Measurements from ENCODE around the gene RBCK1.
A peak's percentile ranks its signal among the peaks of the same experiment; 100 is the strongest.

RBCK1 gene

DNA sequence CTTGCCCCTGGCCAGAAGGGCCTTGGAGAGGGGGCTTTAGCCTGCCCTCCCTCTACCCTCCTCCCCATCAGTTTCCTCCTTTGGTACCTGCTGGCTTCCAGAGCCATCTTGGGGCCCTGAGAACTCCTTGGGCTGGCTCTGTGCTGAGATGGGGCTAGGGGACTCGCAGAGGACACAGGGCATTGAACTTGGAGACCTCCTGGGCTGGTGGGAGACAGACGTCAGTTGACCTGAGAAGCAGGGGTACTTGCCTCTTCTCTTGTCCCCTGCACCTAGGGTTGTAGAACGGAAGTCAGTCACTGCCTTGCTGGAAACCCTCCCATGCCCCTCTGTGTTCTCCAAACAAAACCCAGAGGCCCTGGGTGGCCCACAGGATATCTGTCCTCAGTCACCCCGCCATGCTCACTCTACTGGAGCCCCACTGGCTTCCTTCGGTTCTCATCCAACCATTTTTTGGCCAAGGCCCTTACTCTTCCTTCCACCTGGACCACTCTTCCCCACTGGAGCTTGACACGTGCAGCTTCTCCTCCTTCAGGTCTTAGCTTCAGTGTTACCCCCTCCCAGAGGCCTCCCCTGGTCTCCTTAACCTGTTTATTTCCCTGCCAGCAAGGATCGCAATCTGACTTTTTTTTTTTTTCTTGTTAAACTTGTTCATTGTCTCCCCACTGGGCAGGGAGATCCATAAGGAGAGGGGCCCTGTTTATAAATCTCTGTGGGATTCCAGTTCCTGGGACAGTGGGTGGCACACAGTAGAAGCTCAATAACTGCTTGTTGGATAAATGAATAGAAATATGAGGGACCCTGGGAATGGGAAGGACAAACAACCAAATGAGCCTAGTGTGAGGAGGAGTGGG lies 971 bp downstream of the RBCK1 start:
- no peak for DNase-seq

DNA sequence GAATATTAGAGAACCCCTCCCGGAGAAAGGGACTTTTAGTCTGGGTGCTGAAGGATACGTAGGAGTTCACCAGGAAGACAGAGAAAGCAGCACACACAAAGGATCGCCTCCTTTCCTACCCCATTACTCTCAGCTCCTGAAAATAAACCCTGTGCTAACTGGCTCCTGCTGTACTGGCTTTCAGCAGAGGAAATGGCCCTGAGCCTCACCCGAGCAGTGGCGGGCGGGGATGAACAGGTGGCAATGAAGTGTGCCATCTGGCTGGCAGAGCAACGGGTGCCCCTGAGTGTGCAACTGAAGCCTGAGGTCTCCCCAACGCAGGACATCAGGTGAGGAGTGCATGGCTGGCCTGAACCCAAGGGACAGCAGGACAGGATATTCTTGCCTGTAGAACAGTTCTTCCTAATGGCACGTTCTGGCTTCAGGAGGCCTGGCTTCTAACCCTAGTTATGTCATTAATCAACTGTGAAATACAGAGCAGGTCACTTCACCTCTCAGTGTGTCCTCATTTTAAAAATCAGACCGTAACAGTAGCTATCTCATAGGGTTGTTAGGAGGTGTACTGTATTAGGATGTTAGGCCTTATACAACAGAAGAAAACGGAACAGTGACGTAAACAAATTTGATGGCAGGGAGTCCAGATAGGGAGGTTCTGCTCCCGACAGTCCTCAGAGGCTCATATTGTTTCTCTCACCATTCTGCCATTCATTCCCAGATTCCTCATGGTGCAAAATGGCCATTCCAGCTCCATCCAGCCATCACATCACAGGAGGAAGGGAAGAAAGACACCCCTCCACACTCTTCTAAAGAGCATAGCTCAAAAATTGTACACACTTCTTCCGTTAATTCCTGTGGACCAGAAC lies 1.8 kb downstream of the RBCK1 start:
- Histone ChIP-seq H3K9me2 (replicated peaks; ENCODE audit: insufficient read depth, low read length) (no peaks in the 10 kb centered on the region), H3K4me1 (ENCODE audit: low read length) (peaks cover 9% of the 10 kb centered on the region), H3K27me3 (replicated peaks; ENCODE audit: insufficient read depth, low read length) (no peaks in the 10 kb centered on the region), H3K9ac (ENCODE audit: low read length) (no peak overlapping the region), H4K20me1 (ENCODE audit: insufficient read depth, low read length) (no peaks in the 10 kb centered on the region), H3K4me2 (ENCODE audit: low read depth, low read length) (peak overlapping the region; percentile 48; the same call in 1 of the 2 replicates), H3K79me2 (ENCODE audit: low read length) (peaks cover 39% of the 10 kb centered on the region), H3K9me3 (replicated peaks; ENCODE audit: insufficient read depth, low read length) (no peaks in the 10 kb centered on the region), H3F3A (ENCODE audit: insufficient read depth, low read length) (peaks cover 10% of the 10 kb centered on the region), H2AFZ (ENCODE audit: low read length) (no peak overlapping the region), H3K27ac (ENCODE audit: low read length) (no peak overlapping the region), H3K4me3 (ENCODE audit: low read length) (no peak overlapping the region; the same call in 1 of the 2 replicates), H3K36me3 (replicated peaks; ENCODE audit: insufficient read depth, low read length) (0 out of 2 replicates have a peak, but pooled peaks cover 4% of the 10 kb centered on the region)
- TF ChIP-seq, protein P1, sequence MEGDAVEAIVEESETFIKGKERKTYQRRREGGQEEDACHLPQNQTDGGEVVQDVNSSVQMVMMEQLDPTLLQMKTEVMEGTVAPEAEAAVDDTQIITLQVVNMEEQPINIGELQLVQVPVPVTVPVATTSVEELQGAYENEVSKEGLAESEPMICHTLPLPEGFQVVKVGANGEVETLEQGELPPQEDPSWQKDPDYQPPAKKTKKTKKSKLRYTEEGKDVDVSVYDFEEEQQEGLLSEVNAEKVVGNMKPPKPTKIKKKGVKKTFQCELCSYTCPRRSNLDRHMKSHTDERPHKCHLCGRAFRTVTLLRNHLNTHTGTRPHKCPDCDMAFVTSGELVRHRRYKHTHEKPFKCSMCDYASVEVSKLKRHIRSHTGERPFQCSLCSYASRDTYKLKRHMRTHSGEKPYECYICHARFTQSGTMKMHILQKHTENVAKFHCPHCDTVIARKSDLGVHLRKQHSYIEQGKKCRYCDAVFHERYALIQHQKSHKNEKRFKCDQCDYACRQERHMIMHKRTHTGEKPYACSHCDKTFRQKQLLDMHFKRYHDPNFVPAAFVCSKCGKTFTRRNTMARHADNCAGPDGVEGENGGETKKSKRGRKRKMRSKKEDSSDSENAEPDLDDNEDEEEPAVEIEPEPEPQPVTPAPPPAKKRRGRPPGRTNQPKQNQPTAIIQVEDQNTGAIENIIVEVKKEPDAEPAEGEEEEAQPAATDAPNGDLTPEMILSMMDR (IDR thresholded peaks at IDR 0.05; ENCODE audit: low read length): no peak
- TF ChIP-seq EZH2 (optimal IDR thresholded peaks at IDR 0.05; ENCODE audit: low read depth, low read length) (no peak), EZH2phosphoT487 (IDR thresholded peaks at IDR 0.05; ENCODE audit: low read length) (no peak)
- no peak for DNase-seq

More for the DNA sequence above, 971 bp downstream of the RBCK1 start:
- H2AFZ ChIP-seq (ENCODE audit: low read length): peak overlapping the region; percentile 57
- no peaks in the 10 kb centered on the region for H4K20me1 ChIP-seq (ENCODE audit: insufficient read depth, low read length)
- H3K4me1 ChIP-seq (ENCODE audit: low read length): peaks cover 9% of the 10 kb centered on the region
- peak overlapping the region; percentile 77 for H3K9ac ChIP-seq (ENCODE audit: low read length)
- peaks cover 39% of the 10 kb centered on the region for H3K79me2 ChIP-seq (ENCODE audit: low read length)
- no peaks in the 10 kb centered on the region for H3K9me3 ChIP-seq (replicated peaks; ENCODE audit: insufficient read depth, low read length)
- TF ChIP-seq EZH2phosphoT487 (IDR thresholded peaks at IDR 0.05; ENCODE audit: low read length): no peak
- TF ChIP-seq, protein P1 (IDR thresholded peaks at IDR 0.05; ENCODE audit: low read length): no peak
- no peak for TF ChIP-seq EZH2 (optimal IDR thresholded peaks at IDR 0.05; ENCODE audit: low read depth, low read length)
- no peaks in the 10 kb centered on the region for H3K27me3 ChIP-seq (replicated peaks; ENCODE audit: insufficient read depth, low read length)
- H3K9me2 ChIP-seq (replicated peaks; ENCODE audit: insufficient read depth, low read length): no peaks in the 10 kb centered on the region
- peak overlapping the region; percentile 48 for H3K4me2 ChIP-seq (ENCODE audit: low read depth, low read length)
- H3K27ac ChIP-seq (ENCODE audit: low read length): no peak overlapping the region
- H3K4me3 ChIP-seq (ENCODE audit: low read length): peak overlapping the region; percentile 91
- 0 out of 2 replicates have a peak, but pooled peaks cover 4% of the 10 kb centered on the region for H3K36me3 ChIP-seq (replicated peaks; ENCODE audit: insufficient read depth, low read length)
- peaks cover 10% of the 10 kb centered on the region for H3F3A ChIP-seq (ENCODE audit: insufficient read depth, low read length)

DNA sequence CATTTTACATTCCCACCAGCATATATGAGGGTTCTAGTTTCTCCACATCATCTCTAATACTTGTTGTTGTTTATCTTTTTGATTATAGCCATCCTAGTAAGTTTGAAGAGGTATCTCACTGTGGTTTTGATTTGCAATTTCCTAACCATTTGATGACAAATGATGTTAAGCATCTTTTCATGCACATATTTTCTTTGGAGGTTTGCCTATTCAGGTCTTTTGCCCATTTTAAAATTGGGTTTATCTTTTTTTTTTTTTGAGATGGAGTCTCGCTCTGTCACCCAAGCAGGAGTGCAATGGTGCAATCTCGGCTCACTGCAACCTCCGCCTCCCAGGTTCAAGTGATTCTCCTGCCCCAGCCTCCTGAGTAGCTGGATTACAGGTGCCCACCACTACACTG lies 4.0 kb downstream of the RBCK1 start:
- Histone ChIP-seq H3K9ac (ENCODE audit: low read length) (no peak overlapping the region), H3K4me2 (ENCODE audit: low read depth, low read length) (no peak overlapping the region), H3K9me2 (replicated peaks; ENCODE audit: insufficient read depth, low read length) (no peaks in the 10 kb centered on the region), H2AFZ (ENCODE audit: low read length) (no peak overlapping the region), H3K27ac (ENCODE audit: low read length) (no peak overlapping the region), H4K20me1 (ENCODE audit: insufficient read depth, low read length) (no peaks in the 10 kb centered on the region), H3K9me3 (replicated peaks; ENCODE audit: insufficient read depth, low read length) (no peaks in the 10 kb centered on the region), H3K4me1 (ENCODE audit: low read length) (peaks cover 2% of the 10 kb centered on the region; the same call in 1 of the 2 replicates), H3K36me3 (replicated peaks; ENCODE audit: insufficient read depth, low read length) (0 out of 2 replicates have a peak, but pooled peaks cover 4% of the 10 kb centered on the region), H3F3A (ENCODE audit: insufficient read depth, low read length) (peaks cover 4% of the 10 kb centered on the region), H3K27me3 (replicated peaks; ENCODE audit: insufficient read depth, low read length) (no peaks in the 10 kb centered on the region), H3K4me3 (ENCODE audit: low read length) (no peak overlapping the region), H3K79me2 (ENCODE audit: low read length) (peaks cover 39% of the 10 kb centered on the region)
- DNase-seq: no peak
- TF ChIP-seq EZH2 (optimal IDR thresholded peaks at IDR 0.05; ENCODE audit: low read depth, low read length): no peak
- TF ChIP-seq, protein P1 (IDR thresholded peaks at IDR 0.05; ENCODE audit: low read length): no peak
- no peak for TF ChIP-seq EZH2phosphoT487 (IDR thresholded peaks at IDR 0.05; ENCODE audit: low read length)
